ELF-1 (cell line): ENCODE data around the gene TPPP2.
A peak's percentile ranks its signal among the peaks of the same experiment; 100 is the strongest.

Experiments
- DNase-seq: peaks from one replicate; pipeline ENCODE4 v3.0.0-alpha.2; 2016; ENCODE audit warnings: low read depth, low spot score

Gene TPPP2

GRCh38 chr14:21057803-21058675 is 28.0 kb downstream of the TPPP2 start, which contains the start of gene RNASE8:
TSS of gene RNASE8 (plus strand) at chr14:21057822. CDS start at chr14:21057893, 71 bp downstream.
- DNase-seq = no peak

- DNase-seq = no peak
These were observed 28.9 kb downstream of the TPPP2 start for GRCh38 chr14:21058903-21059302.

- DNase-seq = no peak
These were observed 30.0 kb downstream of the TPPP2 start for GRCh38 chr14:21059842-21060613.

- no peak for DNase-seq
These were observed 30.8 kb downstream of the TPPP2 start for GRCh38 chr14:21060614-21061346.

- no peak for DNase-seq
These were observed 31.3 kb downstream of the TPPP2 start for GRCh38 chr14:21061347-21061668.

- no peak for DNase-seq
These were observed 33.5 kb downstream of the TPPP2 start for GRCh38 chr14:21063479-21063878.

- peak; percentile 14 for DNase-seq
These were observed 37.0 kb downstream of the TPPP2 start for GRCh38 chr14:21066882-21067502.

- DNase-seq = peak; percentile 72
These were observed 38.7 kb downstream of the TPPP2 start for GRCh38 chr14:21068521-21069387.

- peak; percentile 83 for DNase-seq
These were observed 39.5 kb downstream of the TPPP2 start for GRCh38 chr14:21069388-21070082.

- peak; percentile 42 for DNase-seq
These were observed 40.1 kb downstream of the TPPP2 start, which contains the start of gene ARHGEF40 for GRCh38 chr14:21070083-21070609. TSS of gene ARHGEF40 (plus strand) at chr14:21070304. CDS start at chr14:21070397, 93 bp downstream.

- DNase-seq = peak; percentile 71
These were observed 40.7 kb downstream of the TPPP2 start for GRCh38 chr14:21070610-21071224.

- DNase-seq = peak; percentile 81
These were observed 41.4 kb downstream of the TPPP2 start for GRCh38 chr14:21071225-21072030.

GRCh38 chr14:21072031-21072473 is 42.0 kb downstream of the TPPP2 start:
- DNase-seq = peak; percentile 29

- no peak for DNase-seq
These were observed 42.8 kb downstream of the TPPP2 start for GRCh38 chr14:21072781-21073339.

GRCh38 chr14:21073921-21074320 is 43.9 kb downstream of the TPPP2 start:
- DNase-seq = no peak

GRCh38 chr14:21074398-21075272 is 44.6 kb downstream of the TPPP2 start:
- no peak for DNase-seq
